Vagina (tissue), 2 donors: Measurements from ENCODE around the gene PPIP5K1. TPM values are rescaled to one million over a fixed set of nuclear protein-coding genes. Genes with fewer than 3 reads are reported as not detected.

Experiments used
- DNase-seq, 2 donors: peaks; one replicate each; pipeline ENCODE4 v3.0.0-alpha.2; 2017; ENCODE audit errors: extremely low spot score in 2 of 2
- H3K27ac ChIP-seq: fragments of 200-600 bp; sonication (generic); one replicate; pipeline ENCODE4 v1.5.1; 2019
- H3K27me3 ChIP-seq: fragments of 200-600 bp; sonication (generic); one replicate; pipeline ENCODE4 v1.5.1; 2019
- H3K36me3 ChIP-seq, 2 donors: fragments of 200-600 bp; sonication (generic); one replicate each; pipeline ENCODE4 v1.5.1; 2017 to 2019
- H3K4me1 ChIP-seq: fragments of 200-600 bp; sonication (generic); one replicate; pipeline ENCODE4 v1.5.1; 2019
- H3K4me3 ChIP-seq, 2 donors: fragments of 200-600 bp; sonication (generic); 1 replicate in 1 of 2; 2 replicates in 1 of 2; pipeline ENCODE4 v1.5.1; 2016 to 2019
- H3K9me3 ChIP-seq: fragments of 200-600 bp; sonication (generic); one replicate; pipeline ENCODE4 v1.5.1; 2019
- CTCF ChIP-seq, 3 experiments: fragments of 450-650 bp in 2 of 3; fragments of 200-600 bp in 1 of 3; sonication (generic) in 1 of 3; IDR thresholded peaks; one replicate each; pipeline ENCODE4 v1.5.1; 2017 to 2019; ENCODE audit warnings: antibody characterized with exemption in 3 of 3, mild to moderate bottlenecking in 2 of 3, moderate library complexity in 2 of 3
- POLR2A ChIP-seq, 2 donors: fragments of 450-650 bp; IDR thresholded peaks; one replicate each; pipeline ENCODE4 v1.6.1; 2017; ENCODE audit warnings: antibody characterized with exemption in 2 of 2, mild to moderate bottlenecking in 2 of 2, moderate library complexity in 2 of 2
- POLR2AphosphoS5 ChIP-seq, 2 donors: sonication (generic); formaldehyde crosslinking; IDR thresholded peaks; one replicate each; pipeline ENCODE4 v1.9.0; 2017; ENCODE audit warnings: antibody characterized with exemption in 2 of 2, mild to moderate bottlenecking in 2 of 2, low read depth in 1 of 2; ENCODE audit not compliant: insufficient read depth in 1 of 2
- intact Hi-C: fragments of 100-400 bp; cut with DNase I; formaldehyde crosslinking; loops from one replicate; pipeline ENCODE4 v1.15.1; 2023
- total RNA-seq: library from RNA; depleted of rRNA; stranded (reverse); fragments of >200 nt; gene quantifications from one replicate; pipeline ENCODE4 v1.2.3, GENCODE V29; 2016

PPIP5K1 gene
- total RNA-seq, 1 donor from 2014 or later, result 46.4 TPM

- peak within 1 kb of the TSS; percentile 85 for H3K27ac ChIP-seq
- intact Hi-C loops, result no loop called here
- H3K36me3 ChIP-seq, result peaks cover 4 to 19% of the 10 kb centered on the region in 2 donors
- no peaks in the 10 kb centered on the region for H3K27me3 ChIP-seq
- peak in 1 of 2 donors; percentile 87 for DNase-seq
- TF ChIP-seq CTCF (IDR thresholded peaks at IDR 0.05), result no peak
- peak in 1 of 2 donors; percentile 39 for TF ChIP-seq POLR2A (IDR thresholded peaks at IDR 0.05)
- TF ChIP-seq POLR2AphosphoS5 (IDR thresholded peaks at IDR 0.05; ENCODE audit: insufficient read depth in 1 of 2, low read depth in 1 of 2), result peak in 1 of 2 donors; percentile 61
- H3K9me3 ChIP-seq, result no peaks in the 10 kb centered on the region
- H3K4me3 ChIP-seq, result peak within 1 kb of the TSS; percentile 43 to 51
- H3K4me1 ChIP-seq, result peaks cover 27% of the 10 kb centered on the region
These were observed 72.4 kb downstream of the PPIP5K1 start, which contains the start of gene MAP1A for GRCh38 chr15:43517354-43518196. TSS of gene MAP1A (plus strand) at chr15:43517608. CDS start at chr15:43521474, 3,866 bp downstream.

- H3K4me3 ChIP-seq, result peak overlapping the region; percentile 43 to 51
- intact Hi-C loops, result no loop called here
These were observed 73.1 kb downstream of the PPIP5K1 start for GRCh38 chr15:43516801-43517353.

GRCh38 chr15:43516185-43516584 is 73.8 kb downstream of the PPIP5K1 start:
- no peaks in the 10 kb centered on the region for H3K27me3 ChIP-seq
- H3K4me3 ChIP-seq, result no peak overlapping the region
- peaks cover 32% of the 10 kb centered on the region for H3K4me1 ChIP-seq
- TF ChIP-seq CTCF (IDR thresholded peaks at IDR 0.05) (peak in 1 of 3 experiments; percentile 1), POLR2AphosphoS5 (IDR thresholded peaks at IDR 0.05; ENCODE audit: insufficient read depth in 1 of 2, low read depth in 1 of 2) (no peak)
- DNase-seq, result peak in 1 of 2 donors; percentile 86
- no peaks in the 10 kb centered on the region for H3K9me3 ChIP-seq
- intact Hi-C loops, result no loop called here
- peak overlapping the region; percentile 85 for H3K27ac ChIP-seq
- H3K36me3 ChIP-seq, result peaks cover 0 to 5% of the 10 kb centered on the region in 2 donors

More at GRCh38 chr15:43516801-43517353, 73.1 kb downstream of the PPIP5K1 start:
- TF ChIP-seq POLR2AphosphoS5 (IDR thresholded peaks at IDR 0.05; ENCODE audit: insufficient read depth in 1 of 2, low read depth in 1 of 2) (no peak), POLR2A (IDR thresholded peaks at IDR 0.05) (no peak), CTCF (IDR thresholded peaks at IDR 0.05) (no peak)
- peaks cover 27% of the 10 kb centered on the region for H3K4me1 ChIP-seq
- peak in 1 of 2 donors; percentile 72 for DNase-seq
- peaks cover 0 to 12% of the 10 kb centered on the region in 2 donors for H3K36me3 ChIP-seq
- no peaks in the 10 kb centered on the region for H3K9me3 ChIP-seq
- H3K27me3 ChIP-seq, result no peaks in the 10 kb centered on the region
- peak overlapping the region; percentile 85 for H3K27ac ChIP-seq

- peak overlapping the region; percentile 85 for H3K27ac ChIP-seq
- H3K36me3 ChIP-seq, result peaks cover 0 to 3% of the 10 kb centered on the region in 2 donors
- DNase-seq, result no peak
- no peaks in the 10 kb centered on the region for H3K27me3 ChIP-seq
- peaks cover 35% of the 10 kb centered on the region for H3K4me1 ChIP-seq
- no peaks in the 10 kb centered on the region for H3K9me3 ChIP-seq
- TF ChIP-seq POLR2AphosphoS5 (IDR thresholded peaks at IDR 0.05; ENCODE audit: insufficient read depth in 1 of 2, low read depth in 1 of 2) (no peak), POLR2A (IDR thresholded peaks at IDR 0.05) (no peak), CTCF (IDR thresholded peaks at IDR 0.05) (no peak)
- intact Hi-C loops, result no loop called here
- no peak overlapping the region for H3K4me3 ChIP-seq
These were observed 74.3 kb downstream of the PPIP5K1 start for GRCh38 chr15:43515741-43516140.
